Right lobe of liver (tissue), 6 donors: ENCODE results near the gene HYOU1. TPM values are rescaled to one million over a fixed set of nuclear protein-coding genes. Genes with fewer than 3 reads are reported as not detected.
A peak's percentile ranks its signal among the peaks of the same experiment; 100 is the strongest.

Source experiments
- ATAC-seq, 4 donors: fragments of 200-7000 bp; cut with Tn5 transposase; one replicate each; pipeline ENCODE4 v1.9.1; 2020; ENCODE audit warnings: mild to moderate bottlenecking in 4 of 4, moderate library complexity in 4 of 4
- DNase-seq, 3 donors: peaks; one replicate each; pipeline ENCODE4 v3.0.0-alpha.2; 2020
- H3K27ac ChIP-seq, 3 donors: fragments of 200-600 bp; one replicate each; pipeline ENCODE4 v1.8.0; 2022
- H3K27me3 ChIP-seq, 2 donors: fragments of 200-600 bp; one replicate each; pipeline ENCODE4 v1.8.0; 2022
- H3K36me3 ChIP-seq, 4 donors: fragments of 200-600 bp; sonication (generic) in 1 of 4; one replicate each; pipeline versions ENCODE4 v1.5.1 to v1.8.0; 2017 to 2022; ENCODE audit warnings: control low read depth in 1 of 4
- H3K4me1 ChIP-seq, 4 donors: fragments of 200-600 bp; sonication (generic) in 1 of 4; one replicate each; pipeline versions ENCODE4 v1.5.1 to v1.8.0; 2017 to 2022; ENCODE audit warnings: control low read depth in 1 of 4
- H3K4me3 ChIP-seq, 3 donors: fragments of 200-600 bp; one replicate each; pipeline ENCODE4 v1.8.0; 2022
- H3K9me3 ChIP-seq, 4 donors: fragments of 200-600 bp; sonication (generic) in 1 of 4; one replicate each; pipeline versions ENCODE4 v1.5.1 to v1.8.0; 2017 to 2022; ENCODE audit warnings: control low read depth in 1 of 4
- CTCF ChIP-seq, 4 donors: fragments of 200-600 bp in 3 of 4; fragments of 450-650 bp in 1 of 4; IDR thresholded peaks; one replicate each; pipeline versions ENCODE4 v1.5.1 to v1.8.0; 2016 to 2022; ENCODE audit warnings: antibody characterized with exemption in 4 of 4, mild to moderate bottlenecking in 2 of 4
- POLR2A ChIP-seq: fragments of 450-650 bp; IDR thresholded peaks from one replicate; pipeline ENCODE4 v1.6.1; 2017; ENCODE audit warnings: antibody characterized with exemption, mild to moderate bottlenecking
- WGBS: methylation state at CpG from one replicate; pipeline ENCODE4 v1.1.6; 2018; ENCODE audit warnings: low coverage, low lambda C conversion rate; ENCODE audit not compliant: insufficient coverage; ENCODE audit errors: missing lambda C conversion rate; 5-methylcytosine and 5-hydroxymethylcytosine counted together
- intact Hi-C, 2 donors: fragments of 100-400 bp; cut with DNase I; formaldehyde crosslinking; loops; one replicate each; pipeline versions ENCODE4 v1.11.2 to v1.14.1; 2022
- total RNA-seq, 6 experiments: library from RNA; depleted of rRNA in 2 of 6; stranded (reverse); fragments of >200 nt in 2 of 6; fragmentation: NEBNext Ultra II Directional in 3 of 6; extraction: Animal tissue kit (Norgen Biotek cat#: 25700) in 3 of 6; gene quantifications; one replicate each; pipeline versions ENCODE4 v1.1.0 to v1.2.4, GENCODE V29; 2016 to 2023
- donor health status: DM: no; HTN: yes; CAD: no.
- donor health status: DM: no; HTN: no; CAD: no.
- donor health status: DM: no; HTN: no; CAD: no.
- donor health status: DM: no; HTN: yes; CAD: no.
- donor health status: DM: no; HTN: yes; CAD: no.

HYOU1 gene
- total RNA-seq, 6 experiments from 2014 or later = 107 to 202 (median 171) TPM

GRCh38 chr11:119085437-119085847 lies 28.4 kb upstream of the HYOU1 start:
- ATAC-seq = peak in 1 of 4 donors; percentile 3
- TF ChIP-seq POLR2A (no peak), CTCF (IDR thresholded peaks at IDR 0.05) (no peak)
- intact Hi-C loops = no loop called here
- 0% methylated on average over 8 of the region's 13 CpGs for WGBS
- H3K4me3 ChIP-seq = peak overlapping the region; percentile 71 to 98 (median 94)
- H3K27me3 ChIP-seq = no peaks in the 10 kb centered on the region
- H3K4me1 ChIP-seq = peaks cover 0 to 13% (median 4%) of the 10 kb centered on the region in 4 donors
- H3K27ac ChIP-seq = peak overlapping the region; percentile 75 to 91 (median 85)
- peaks cover 0 to 20% (median 8%) of the 10 kb centered on the region in 4 donors for H3K36me3 ChIP-seq
- no peaks in the 10 kb centered on the region for H3K9me3 ChIP-seq
- no peak for DNase-seq

- peak; percentile 96 for DNase-seq
- intact Hi-C loops = no loop called here
- peak within 1 kb of the TSS; percentile 71 to 98 (median 94) for H3K4me3 ChIP-seq
- H3K27me3 ChIP-seq = no peaks in the 10 kb centered on the region
- no peaks in the 10 kb centered on the region for H3K9me3 ChIP-seq
- peaks cover 0 to 13% (median 4%) of the 10 kb centered on the region in 4 donors for H3K4me1 ChIP-seq
- under 1% methylated on average over 23 of the region's 45 CpGs for WGBS
- TF ChIP-seq POLR2A (peak; percentile 54), CTCF (IDR thresholded peaks at IDR 0.05) (no peak)
- H3K36me3 ChIP-seq = peaks cover 0 to 26% (median 12%) of the 10 kb centered on the region in 4 donors
- H3K27ac ChIP-seq = peak within 1 kb of the TSS; percentile 75 to 91 (median 85)
- ATAC-seq = peak; percentile 96 to 98 (median 98)
These were observed 27.8 kb upstream of the HYOU1 start, which contains the start of gene HMBS for GRCh38 chr11:119084663-119085436. HMBS (plus strand) TSS chr11:119084881; CDS start chr11:119085034, 153 bp downstream.

GRCh38 chr11:119081682-119082260 lies 24.8 kb upstream of the HYOU1 start:
- DNase-seq (no peak), ATAC-seq (no peak)
- Histone ChIP-seq H3K9me3 (no peaks in the 10 kb centered on the region), H3K27ac (no peak overlapping the region), H3K4me3 (no peak overlapping the region), H3K4me1 (peaks cover 0 to 13% (median 4%) of the 10 kb centered on the region in 4 donors), H3K27me3 (no peaks in the 10 kb centered on the region), H3K36me3 (peaks cover 0 to 57% (median 35%) of the 10 kb centered on the region in 4 donors)
- WGBS = 69% methylated on average over 6 of the region's 7 CpGs
- intact Hi-C loops = no loop called here
- no peak for TF ChIP-seq POLR2A
- no peak for TF ChIP-seq CTCF (IDR thresholded peaks at IDR 0.05)

- TF ChIP-seq POLR2A = no peak
- no peak for TF ChIP-seq CTCF (IDR thresholded peaks at IDR 0.05)
- H3K36me3 ChIP-seq = peaks cover 0 to 77% (median 43%) of the 10 kb centered on the region in 4 donors
- DNase-seq (peak in 1 of 3 donors; percentile 20), ATAC-seq (no peak)
- H3K27me3 ChIP-seq = no peaks in the 10 kb centered on the region
- H3K4me1 ChIP-seq = no peaks in the 10 kb centered on the region
- H3K4me3 ChIP-seq = no peak overlapping the region
- H3K9me3 ChIP-seq = no peaks in the 10 kb centered on the region
- 95% methylated on average over 9 of the region's 19 CpGs for WGBS
- intact Hi-C loops = no loop called here
- H3K27ac ChIP-seq = no peak overlapping the region
These were observed 21.8 kb upstream of the HYOU1 start for GRCh38 chr11:119078675-119079420.
